ENCODE data around the gene NET1. TPM values are rescaled to one million over a fixed set of nuclear protein-coding genes. Genes with fewer than 3 reads are reported as not detected.

NET1 gene
- total and polyA plus RNA-seq, 2 experiments from 2014 or later = 36.5 to 42.9 TPM

GRCh38 chr10:5393529-5393928 is 18.8 kb upstream of the NET1 start:
- Histone ChIP-seq H3K79me2 (ENCODE audit: insufficient read depth) (no peaks in the 10 kb centered on the region), H3K9me2 (ENCODE audit: insufficient read depth) (no peaks in the 10 kb centered on the region), H3K27ac (no peak overlapping the region), H3K4me3 (no peak overlapping the region), H3K36me3 (ENCODE audit: low read depth) (no peaks in the 10 kb centered on the region), H3K27me3 (replicated peaks; ENCODE audit: insufficient read depth) (peaks cover 9% of the 10 kb centered on the region), H3K4me1 (ENCODE audit: insufficient read depth) (no peaks in the 10 kb centered on the region), H3K9me3 (ENCODE audit: low read depth) (peaks cover 14% of the 10 kb centered on the region), H3K4me2 (ENCODE audit: unreplicated experiment) (no peak overlapping the region), H4K20me1 (ENCODE audit: insufficient read depth) (no peaks in the 10 kb centered on the region), H3K9ac (no peak overlapping the region), H2AFZ (no peak overlapping the region), H3F3A (ENCODE audit: insufficient read depth) (no peaks in the 10 kb centered on the region)
- no peak for DNase-seq
- 68 to 70% methylated on average over 14 of the region's 14 CpGs for WGBS, 2 experiments (ENCODE audit: low coverage in 1 of 2, low lambda C conversion rate in 2 of 2, missing lambda C conversion rate in 2 of 2)
- in situ Hi-C loops (cut with MboI) = no loop called here
- TF ChIP-seq EZH2 (IDR thresholded peaks at IDR 0.05; ENCODE audit: insufficient read depth, poor library complexity, severe bottlenecking) = no peak
- TF ChIP-seq EZH2phosphoT487 (IDR thresholded peaks at IDR 0.05; ENCODE audit: insufficient read depth, low read depth) = no peak

GRCh38 chr10:5395168-5395567 is 17.2 kb upstream of the NET1 start:
- Histone ChIP-seq H3F3A (ENCODE audit: insufficient read depth) (no peaks in the 10 kb centered on the region), H4K20me1 (ENCODE audit: insufficient read depth) (no peaks in the 10 kb centered on the region), H3K9ac (no peak overlapping the region), H3K9me2 (ENCODE audit: insufficient read depth) (no peaks in the 10 kb centered on the region), H3K36me3 (ENCODE audit: low read depth) (no peaks in the 10 kb centered on the region), H3K27me3 (replicated peaks; ENCODE audit: insufficient read depth) (peaks cover 9% of the 10 kb centered on the region), H3K27ac (no peak overlapping the region), H2AFZ (no peak overlapping the region), H3K9me3 (ENCODE audit: low read depth) (peaks cover 7% of the 10 kb centered on the region), H3K4me3 (no peak overlapping the region), H3K4me1 (ENCODE audit: insufficient read depth) (no peaks in the 10 kb centered on the region), H3K4me2 (ENCODE audit: unreplicated experiment) (no peak overlapping the region), H3K79me2 (ENCODE audit: insufficient read depth) (no peaks in the 10 kb centered on the region)
- TF ChIP-seq EZH2phosphoT487 (IDR thresholded peaks at IDR 0.05; ENCODE audit: insufficient read depth, low read depth) = no peak
- no peak for TF ChIP-seq EZH2 (IDR thresholded peaks at IDR 0.05; ENCODE audit: insufficient read depth, poor library complexity, severe bottlenecking)
- in situ Hi-C loops (cut with MboI) = no loop called here
- 79 to 81% methylated on average over 16 to 18 of the region's 18 CpGs for WGBS, 2 experiments (ENCODE audit: low coverage in 1 of 2, low lambda C conversion rate in 2 of 2, missing lambda C conversion rate in 2 of 2)
- DNase-seq = no peak

GRCh38 chr10:5396556-5397300 is 15.6 kb upstream of the NET1 start:
- TF ChIP-seq EZH2phosphoT487 (IDR thresholded peaks at IDR 0.05; ENCODE audit: insufficient read depth, low read depth) (no peak), EZH2 (IDR thresholded peaks at IDR 0.05; ENCODE audit: insufficient read depth, poor library complexity, severe bottlenecking) (no peak)
- no peaks in the 10 kb centered on the region for H3K4me1 ChIP-seq (ENCODE audit: insufficient read depth)
- H3K4me3 ChIP-seq = no peak overlapping the region
- in situ Hi-C loops (cut with MboI) = no loop called here
- H3K36me3 ChIP-seq (ENCODE audit: low read depth) = no peaks in the 10 kb centered on the region
- H3K9ac ChIP-seq = no peak overlapping the region
- H3K27ac ChIP-seq = no peak overlapping the region
- H3K27me3 ChIP-seq (replicated peaks; ENCODE audit: insufficient read depth) = peaks cover 9% of the 10 kb centered on the region
- no peak overlapping the region for H3K4me2 ChIP-seq (ENCODE audit: unreplicated experiment)
- H3K9me2 ChIP-seq (ENCODE audit: insufficient read depth) = no peaks in the 10 kb centered on the region
- H4K20me1 ChIP-seq (ENCODE audit: insufficient read depth) = no peaks in the 10 kb centered on the region
- H2AFZ ChIP-seq = no peak overlapping the region
- H3F3A ChIP-seq (ENCODE audit: insufficient read depth) = no peaks in the 10 kb centered on the region
- 66 to 71% methylated on average over 12 of the region's 12 CpGs for WGBS, 2 experiments (ENCODE audit: low coverage in 1 of 2, low lambda C conversion rate in 2 of 2, missing lambda C conversion rate in 2 of 2)
- DNase-seq = no peak
- H3K79me2 ChIP-seq (ENCODE audit: insufficient read depth) = no peaks in the 10 kb centered on the region
- H3K9me3 ChIP-seq (ENCODE audit: low read depth) = no peaks in the 10 kb centered on the region

GRCh38 chr10:5399332-5399731 is 13.0 kb upstream of the NET1 start:
- DNase-seq = no peak
- Histone ChIP-seq H3K9me2 (ENCODE audit: insufficient read depth) (no peaks in the 10 kb centered on the region), H3K9me3 (ENCODE audit: low read depth) (no peaks in the 10 kb centered on the region), H3K36me3 (ENCODE audit: low read depth) (no peaks in the 10 kb centered on the region), H3K4me3 (no peak overlapping the region), H3K27ac (no peak overlapping the region), H3K4me2 (ENCODE audit: unreplicated experiment) (no peak overlapping the region), H3K4me1 (ENCODE audit: insufficient read depth) (no peaks in the 10 kb centered on the region), H4K20me1 (ENCODE audit: insufficient read depth) (no peaks in the 10 kb centered on the region), H3K27me3 (replicated peaks; ENCODE audit: insufficient read depth) (peaks cover 9% of the 10 kb centered on the region), H3F3A (ENCODE audit: insufficient read depth) (no peaks in the 10 kb centered on the region), H3K9ac (no peak overlapping the region), H3K79me2 (ENCODE audit: insufficient read depth) (no peaks in the 10 kb centered on the region), H2AFZ (no peak overlapping the region)
- WGBS, 2 experiments (ENCODE audit: low coverage in 1 of 2, low lambda C conversion rate in 2 of 2, missing lambda C conversion rate in 2 of 2) = 50 to 56% methylated on average over 6 of the region's 6 CpGs
- in situ Hi-C loops (cut with MboI) = no loop called here
- TF ChIP-seq EZH2phosphoT487 (IDR thresholded peaks at IDR 0.05; ENCODE audit: insufficient read depth, low read depth) = no peak
- TF ChIP-seq EZH2 (IDR thresholded peaks at IDR 0.05; ENCODE audit: insufficient read depth, poor library complexity, severe bottlenecking) = no peak

Data from GM23248 (cell line).